K562 (cell line): Measurements from ENCODE around the gene ASB10. TPM values are rescaled to one million over a fixed set of nuclear protein-coding genes. Genes with fewer than 3 reads are reported as not detected.
A peak's percentile ranks its signal among the peaks of the same experiment; 100 is the strongest.

Experiments
- ARHGAP35 ChIP-seq: fragments of 450-650 bp; IDR thresholded peaks from 2 replicates; pipeline ENCODE4 v1.6.1; 2018; ENCODE audit not compliant: partially characterized antibody
- EP400 ChIP-seq: fragments of 450-650 bp; IDR thresholded peaks from 2 replicates; pipeline ENCODE4 v1.6.1; 2017; ENCODE audit warnings: antibody characterized with exemption, mild to moderate bottlenecking, moderate library complexity
- FOXA3 ChIP-seq, 2 experiments: fragments of 450-650 bp in 1 of 2; sonication (generic) in 1 of 2; formaldehyde crosslinking; IDR thresholded peaks in 1 of 2; conservative IDR thresholded peaks in 1 of 2; 2 replicates each; pipeline versions ENCODE4 v1.4.0 to v1.8.0; 2020 to 2022; ENCODE audit warnings: mild to moderate bottlenecking in 2 of 2, missing genetic modification reagents in 1 of 2
- KDM4B ChIP-seq, 2 experiments: fragments of 450-650 bp in 1 of 2; sonication (generic) in 1 of 2; IDR thresholded peaks; 2 replicates each; pipeline ENCODE4 v1.6.1; 2016 to 2017; ENCODE audit warnings: borderline replicate concordance in 2 of 2, antibody characterized with exemption in 1 of 2, low read depth in 1 of 2, mild to moderate bottlenecking in 1 of 2
- MTF1 ChIP-seq: fragments of 250-450 bp; sonication (Bioruptor Pico); IDR thresholded peaks from 2 replicates; pipeline ENCODE4 v1.9.0; 2021; ENCODE audit warnings: moderate library complexity, mild to moderate bottlenecking, inconsistent platforms, borderline replicate concordance
- RAD51 ChIP-seq: fragments of 450-650 bp; IDR thresholded peaks from 2 replicates; pipeline ENCODE4 v1.7.1; 2016; ENCODE audit warnings: low read depth, mild to moderate bottlenecking, borderline replicate concordance
- TAF7 ChIP-seq: fragments of 450-650 bp; IDR thresholded peaks from 2 replicates; pipeline ENCODE4 v1.6.1; 2016; ENCODE audit warnings: missing genetic modification characterization, missing compliant biosample characterization
- polyA plus RNA-seq, 8 experiments: library from polyadenylated mRNA; depleted of rRNA in 4 of 8; stranded (reverse) in 5 of 8; unstranded in 3 of 8; fragments of >200 nt; fragmentation: Nextera tagmentation in 2 of 8; fragmentation: Illumina TruSeq in 1 of 8; extraction: Ambion mirVana in 2 of 8; extraction: Trizol in 1 of 8; gene quantifications; 2 replicates each; pipeline versions ENCODE4 v1.2.1 to v1.2.3, GENCODE V29; 2011 to 2014; ENCODE audit warnings: inconsistent platforms in 1 of 8, missing spikeins in 1 of 8
- total RNA-seq, 7 experiments: library from RNA; depleted of rRNA in 6 of 7; stranded (reverse); fragments of >200 nt in 6 of 7; fragmentation: Illumina TruSeq in 2 of 7; extraction: Trizol in 2 of 7; gene quantifications; 2 replicates each; pipeline versions ENCODE4 v1.2.1 to v1.2.3, GENCODE V29; 2011 to 2021; ENCODE audit warnings: low replicate concordance in 1 of 7
- TF ChIP-seq, protein P1 (sequence below), 2 experiments: fragments of 450-650 bp; conservative IDR thresholded peaks; 2 replicates each; pipeline ENCODE4 v1.6.1; 2017; ENCODE audit warnings: mild to moderate bottlenecking in 2 of 2, moderate library complexity in 2 of 2
- TF ChIP-seq, protein P2 (sequence below): sonication (generic); formaldehyde crosslinking; IDR thresholded peaks from 2 replicates; pipeline ENCODE4 v1.8.1; 2023; ENCODE audit warnings: mild to moderate bottlenecking, missing genetic modification reagents
- TF ChIP-seq, protein P3 (sequence below): fragments of 450-650 bp; IDR thresholded peaks from 2 replicates; pipeline ENCODE4 v1.6.1; 2018; ENCODE audit warnings: mild to moderate bottlenecking, low read depth; ENCODE audit not compliant: partially characterized antibody
- TF ChIP-seq, protein P4 (sequence below): fragments of 250-450 bp; sonication (Bioruptor Pico); IDR thresholded peaks from 2 replicates; pipeline ENCODE4 v1.4.0; 2020; ENCODE audit warnings: mild to moderate bottlenecking, moderate library complexity
- TF ChIP-seq, protein P5 (sequence below): fragments of 200-800 bp; sonication (Bioruptor generic); IDR thresholded peaks from 2 replicates; pipeline ENCODE4 v1.6.1; 2017; ENCODE audit warnings: missing genetic modification characterization, missing compliant biosample characterization

The ASB10 gene
- total and polyA plus RNA-seq, 9 of the 15 experiments (the other 6 are each of a cell fraction or from before 2014, with no cell fraction given) = not detected

DNA sequence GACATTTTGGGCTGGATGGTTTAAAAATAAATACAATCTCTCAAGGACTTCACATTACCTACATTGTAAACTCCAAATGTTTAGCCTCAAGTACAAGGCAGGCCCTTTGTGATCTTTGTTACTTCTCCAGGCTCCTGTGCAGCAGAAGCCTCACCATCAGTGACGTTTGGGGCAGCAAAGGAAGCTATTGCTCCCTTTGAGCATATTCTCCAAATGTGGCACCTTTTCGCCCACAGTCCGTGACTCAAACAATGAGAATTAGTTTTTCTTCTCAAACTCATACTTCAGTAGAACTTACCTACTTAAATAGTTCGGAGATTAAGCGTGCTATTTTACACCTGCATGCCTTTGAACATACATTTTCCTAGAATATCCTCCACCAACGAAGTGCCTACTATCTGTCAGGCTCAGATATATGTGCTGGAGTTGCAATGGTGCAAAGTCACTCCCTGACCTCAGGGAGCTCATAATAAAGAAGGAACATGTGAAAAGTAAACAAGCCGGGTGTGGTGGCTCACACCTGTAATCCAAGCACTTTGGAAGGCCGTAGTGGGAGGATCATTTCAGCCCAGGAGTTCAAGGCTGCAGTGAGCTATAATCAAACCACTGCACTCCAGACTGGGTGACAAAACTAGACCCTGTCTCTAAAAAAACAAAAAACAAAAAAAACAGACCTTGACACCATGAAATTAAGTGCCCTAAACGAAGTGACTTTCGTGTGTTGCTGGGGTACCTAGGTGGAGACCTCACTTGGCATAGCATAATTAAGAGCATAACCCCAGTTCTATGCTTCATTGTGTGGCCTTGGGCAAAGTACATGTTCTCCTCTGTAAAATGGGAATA, 41.2 kb upstream of the ASB10 start (continued):
- TF ChIP-seq, protein P1, sequence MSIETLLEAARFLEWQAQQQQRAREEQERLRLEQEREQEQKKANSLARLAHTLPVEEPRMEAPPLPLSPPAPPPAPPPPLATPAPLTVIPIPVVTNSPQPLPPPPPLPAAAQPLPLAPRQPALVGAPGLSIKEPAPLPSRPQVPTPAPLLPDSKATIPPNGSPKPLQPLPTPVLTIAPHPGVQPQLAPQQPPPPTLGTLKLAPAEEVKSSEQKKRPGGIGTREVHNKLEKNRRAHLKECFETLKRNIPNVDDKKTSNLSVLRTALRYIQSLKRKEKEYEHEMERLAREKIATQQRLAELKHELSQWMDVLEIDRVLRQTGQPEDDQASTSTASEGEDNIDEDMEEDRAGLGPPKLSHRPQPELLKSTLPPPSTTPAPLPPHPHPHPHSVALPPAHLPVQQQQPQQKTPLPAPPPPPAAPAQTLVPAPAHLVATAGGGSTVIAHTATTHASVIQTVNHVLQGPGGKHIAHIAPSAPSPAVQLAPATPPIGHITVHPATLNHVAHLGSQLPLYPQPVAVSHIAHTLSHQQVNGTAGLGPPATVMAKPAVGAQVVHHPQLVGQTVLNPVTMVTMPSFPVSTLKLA (conservative IDR thresholded peaks at IDR 0.05) = peak; percentile 25 to 66; a peak in 3 of 4 replicates
- TF ChIP-seq, protein P2, sequence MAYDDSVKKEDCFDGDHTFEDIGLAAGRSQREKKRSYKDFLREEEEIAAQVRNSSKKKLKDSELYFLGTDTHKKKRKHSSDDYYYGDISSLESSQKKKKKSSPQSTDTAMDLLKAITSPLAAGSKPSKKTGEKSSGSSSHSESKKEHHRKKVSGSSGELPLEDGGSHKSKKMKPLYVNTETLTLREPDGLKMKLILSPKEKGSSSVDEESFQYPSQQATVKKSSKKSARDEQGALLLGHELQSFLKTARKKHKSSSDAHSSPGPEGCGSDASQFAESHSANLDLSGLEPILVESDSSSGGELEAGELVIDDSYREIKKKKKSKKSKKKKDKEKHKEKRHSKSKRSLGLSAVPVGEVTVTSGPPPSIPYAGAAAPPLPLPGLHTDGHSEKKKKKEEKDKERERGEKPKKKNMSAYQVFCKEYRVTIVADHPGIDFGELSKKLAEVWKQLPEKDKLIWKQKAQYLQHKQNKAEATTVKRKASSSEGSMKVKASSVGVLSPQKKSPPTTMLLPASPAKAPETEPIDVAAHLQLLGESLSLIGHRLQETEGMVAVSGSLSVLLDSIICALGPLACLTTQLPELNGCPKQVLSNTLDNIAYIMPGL (CRISPR knock-in tag) = no peak
- TF ChIP-seq EP400 (no peak), ARHGAP35 (no peak), TAF7 (no peak), RAD51 (0 out of 2 replicates have a peak, but pooled peaks have one; percentile 7), FOXA3 (CRISPR knock-in tag; conservative IDR thresholded peaks at IDR 0.05 in 1 of 2, IDR thresholded peaks at IDR 0.05 in 1 of 2) (peak; percentile 91 to 98), KDM4B (IDR thresholded peaks at IDR 0.05; ENCODE audit: borderline replicate concordance in 2 of 2, low read depth in 1 of 2) (no peak), MTF1 (CRISPR knock-in tag) (no peak)
- TF ChIP-seq, protein P3, sequence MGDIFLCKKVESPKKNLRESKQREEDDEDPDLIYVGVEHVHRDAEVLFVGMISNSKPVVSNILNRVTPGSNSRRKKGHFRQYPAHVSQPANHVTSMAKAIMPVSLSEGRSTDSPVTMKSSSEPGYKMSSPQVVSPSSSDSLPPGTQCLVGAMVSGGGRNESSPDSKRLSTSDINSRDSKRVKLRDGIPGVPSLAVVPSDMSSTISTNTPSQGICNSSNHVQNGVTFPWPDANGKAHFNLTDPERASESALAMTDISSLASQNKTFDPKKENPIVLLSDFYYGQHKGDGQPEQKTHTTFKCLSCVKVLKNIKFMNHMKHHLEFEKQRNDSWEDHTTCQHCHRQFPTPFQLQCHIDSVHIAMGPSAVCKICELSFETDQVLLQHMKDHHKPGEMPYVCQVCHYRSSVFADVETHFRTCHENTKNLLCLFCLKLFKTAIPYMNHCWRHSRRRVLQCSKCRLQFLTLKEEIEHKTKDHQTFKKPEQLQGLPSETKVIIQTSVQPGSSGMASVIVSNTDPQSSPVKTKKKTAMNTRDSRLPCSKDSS = no peak
- TF ChIP-seq, protein P4, sequence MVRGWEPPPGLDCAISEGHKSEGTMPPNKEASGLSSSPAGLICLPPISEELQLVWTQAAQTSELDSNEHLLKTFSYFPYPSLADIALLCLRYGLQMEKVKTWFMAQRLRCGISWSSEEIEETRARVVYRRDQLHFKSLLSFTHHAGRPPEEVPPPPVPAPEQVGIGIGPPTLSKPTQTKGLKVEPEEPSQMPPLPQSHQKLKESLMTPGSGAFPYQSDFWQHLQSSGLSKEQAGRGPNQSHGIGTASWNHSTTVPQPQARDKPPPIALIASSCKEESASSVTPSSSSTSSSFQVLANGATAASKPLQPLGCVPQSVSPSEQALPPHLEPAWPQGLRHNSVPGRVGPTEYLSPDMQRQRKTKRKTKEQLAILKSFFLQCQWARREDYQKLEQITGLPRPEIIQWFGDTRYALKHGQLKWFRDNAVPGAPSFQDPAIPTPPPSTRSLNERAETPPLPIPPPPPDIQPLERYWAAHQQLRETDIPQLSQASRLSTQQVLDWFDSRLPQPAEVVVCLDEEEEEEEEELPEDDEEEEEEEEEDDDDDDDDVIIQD = no peak
- TF ChIP-seq, protein P5, sequence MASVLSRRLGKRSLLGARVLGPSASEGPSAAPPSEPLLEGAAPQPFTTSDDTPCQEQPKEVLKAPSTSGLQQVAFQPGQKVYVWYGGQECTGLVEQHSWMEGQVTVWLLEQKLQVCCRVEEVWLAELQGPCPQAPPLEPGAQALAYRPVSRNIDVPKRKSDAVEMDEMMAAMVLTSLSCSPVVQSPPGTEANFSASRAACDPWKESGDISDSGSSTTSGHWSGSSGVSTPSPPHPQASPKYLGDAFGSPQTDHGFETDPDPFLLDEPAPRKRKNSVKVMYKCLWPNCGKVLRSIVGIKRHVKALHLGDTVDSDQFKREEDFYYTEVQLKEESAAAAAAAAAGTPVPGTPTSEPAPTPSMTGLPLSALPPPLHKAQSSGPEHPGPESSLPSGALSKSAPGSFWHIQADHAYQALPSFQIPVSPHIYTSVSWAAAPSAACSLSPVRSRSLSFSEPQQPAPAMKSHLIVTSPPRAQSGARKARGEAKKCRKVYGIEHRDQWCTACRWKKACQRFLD (CRISPR knock-in tag) = no peak
